HFFc6 (cell line): Measurements from ENCODE around the gene SETDB1. TPM values are rescaled to one million over a fixed set of nuclear protein-coding genes. Genes with fewer than 3 reads are reported as not detected.

Source experiments
- DNase-seq: peaks from one replicate; pipeline ENCODE4 v3.0.0-alpha.2; 2018
- H3K27ac Mint-ChIP-seq: 2 replicates; pipeline ENCODE4 v1.8.0; 2020; ENCODE audit warnings: mild to moderate bottlenecking, mixed read lengths
- H3K27me3 Mint-ChIP-seq: 2 replicates; pipeline ENCODE4 v1.8.0; 2021; ENCODE audit warnings: mild to moderate bottlenecking, moderate library complexity, mixed read lengths; ENCODE audit not compliant: insufficient read depth
- H3K36me3 Mint-ChIP-seq: 2 replicates; pipeline ENCODE4 v1.8.0; 2021; ENCODE audit warnings: low read depth, mixed read lengths
- H3K4me1 Mint-ChIP-seq: 2 replicates; pipeline ENCODE4 v1.8.0; 2020; ENCODE audit warnings: low read depth, mixed read lengths
- H3K4me3 Mint-ChIP-seq: 2 replicates; pipeline ENCODE4 v1.8.0; 2020; ENCODE audit warnings: mild to moderate bottlenecking, moderate library complexity, mixed read lengths
- H3K9me3 Mint-ChIP-seq: 2 replicates; pipeline ENCODE4 v1.8.0; 2020; ENCODE audit warnings: mild to moderate bottlenecking, mixed read lengths
- total RNA-seq, 6 experiments: library from RNA; stranded (reverse); fragmentation: NEBNext Ultra II Directional; extraction: Animal tissue kit (Norgen Biotek cat#: 25700); gene quantifications; 2 replicates in 1 of 6; 3 replicates in 5 of 6; pipeline ENCODE4 v1.2.3, GENCODE V29; 2021
- TF ChIP-seq, protein P1 (sequence below): fragments of 200-600 bp; sonication (generic); IDR thresholded peaks from 2 replicates; pipeline ENCODE4 v1.5.0; 2021; ENCODE audit warnings: antibody characterized with exemption, mild to moderate bottlenecking

SETDB1 gene
- total RNA-seq, 6 experiments from 2014 or later, result 21.0 to 25.7 (median 23.4) TPM

DNA sequence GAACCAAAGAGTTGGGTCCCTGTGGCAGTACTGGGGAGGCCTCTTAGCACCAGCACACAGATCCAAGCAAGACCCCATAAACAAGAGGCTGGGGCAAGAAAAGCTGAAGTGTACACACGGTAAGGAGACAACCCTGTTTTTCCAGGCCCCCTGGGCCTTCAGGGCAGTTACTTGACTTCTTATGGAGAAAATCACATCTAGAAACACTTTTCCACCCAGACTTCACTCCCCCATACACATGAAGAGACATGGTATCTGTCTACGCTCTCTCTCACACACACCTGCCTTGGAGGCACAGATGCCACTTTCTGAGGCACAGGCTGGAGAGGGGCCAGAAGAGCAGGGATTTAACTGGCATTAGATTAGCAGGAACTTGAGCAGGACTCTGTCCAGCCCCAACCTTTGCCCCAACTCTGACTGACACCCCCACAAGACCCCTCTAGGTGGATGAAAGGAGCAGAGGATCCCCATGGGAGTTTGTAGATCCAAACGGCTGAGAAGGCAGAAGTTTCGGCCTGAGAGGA is 46.3 kb downstream of the SETDB1 start:
- Mint-ChIP-seq H3K9me3 (no peaks in the 10 kb centered on the region), H3K4me1 (peaks cover 48% of the 10 kb centered on the region), H3K27me3 (peaks cover 5% of the 10 kb centered on the region; the same call in 1 of the 2 replicates), H3K27ac (peak overlapping the region; percentile 73), H3K36me3 (peaks cover 12% of the 10 kb centered on the region), H3K4me3 (peak overlapping the region; percentile 91)
- no peak for DNase-seq
- TF ChIP-seq, protein P1, sequence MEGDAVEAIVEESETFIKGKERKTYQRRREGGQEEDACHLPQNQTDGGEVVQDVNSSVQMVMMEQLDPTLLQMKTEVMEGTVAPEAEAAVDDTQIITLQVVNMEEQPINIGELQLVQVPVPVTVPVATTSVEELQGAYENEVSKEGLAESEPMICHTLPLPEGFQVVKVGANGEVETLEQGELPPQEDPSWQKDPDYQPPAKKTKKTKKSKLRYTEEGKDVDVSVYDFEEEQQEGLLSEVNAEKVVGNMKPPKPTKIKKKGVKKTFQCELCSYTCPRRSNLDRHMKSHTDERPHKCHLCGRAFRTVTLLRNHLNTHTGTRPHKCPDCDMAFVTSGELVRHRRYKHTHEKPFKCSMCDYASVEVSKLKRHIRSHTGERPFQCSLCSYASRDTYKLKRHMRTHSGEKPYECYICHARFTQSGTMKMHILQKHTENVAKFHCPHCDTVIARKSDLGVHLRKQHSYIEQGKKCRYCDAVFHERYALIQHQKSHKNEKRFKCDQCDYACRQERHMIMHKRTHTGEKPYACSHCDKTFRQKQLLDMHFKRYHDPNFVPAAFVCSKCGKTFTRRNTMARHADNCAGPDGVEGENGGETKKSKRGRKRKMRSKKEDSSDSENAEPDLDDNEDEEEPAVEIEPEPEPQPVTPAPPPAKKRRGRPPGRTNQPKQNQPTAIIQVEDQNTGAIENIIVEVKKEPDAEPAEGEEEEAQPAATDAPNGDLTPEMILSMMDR, result peak; percentile 19; the same call in 1 of the 2 replicates

DNA sequence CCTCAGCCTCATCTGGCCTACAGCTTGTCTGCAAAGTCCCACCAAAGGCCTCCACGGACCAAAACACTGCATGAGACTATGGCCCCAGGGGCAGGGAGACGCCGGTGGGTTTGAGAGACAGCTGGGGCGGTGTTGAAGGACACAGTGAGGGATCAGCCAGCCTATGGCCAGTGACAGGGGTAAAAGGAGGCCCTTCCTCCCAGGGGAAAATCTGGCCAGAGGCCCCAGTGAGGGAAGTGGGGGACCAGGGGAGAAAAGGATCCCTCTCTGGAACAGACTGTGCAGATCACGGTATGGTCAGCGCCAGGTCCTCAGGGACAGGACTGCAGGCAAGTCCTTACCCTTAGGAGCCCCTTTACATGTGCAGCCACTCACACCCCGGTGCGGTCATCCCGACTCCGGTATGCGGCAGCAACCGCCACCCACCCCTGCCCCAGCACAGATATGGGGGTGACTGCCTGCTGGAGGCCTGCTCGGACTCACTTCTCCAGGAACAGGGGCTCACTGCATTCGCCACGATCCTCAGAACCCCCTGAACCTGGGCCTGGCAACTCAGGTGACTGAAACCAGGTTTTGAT is 47.2 kb downstream of the SETDB1 start:
- DNase-seq, result no peak

DNA sequence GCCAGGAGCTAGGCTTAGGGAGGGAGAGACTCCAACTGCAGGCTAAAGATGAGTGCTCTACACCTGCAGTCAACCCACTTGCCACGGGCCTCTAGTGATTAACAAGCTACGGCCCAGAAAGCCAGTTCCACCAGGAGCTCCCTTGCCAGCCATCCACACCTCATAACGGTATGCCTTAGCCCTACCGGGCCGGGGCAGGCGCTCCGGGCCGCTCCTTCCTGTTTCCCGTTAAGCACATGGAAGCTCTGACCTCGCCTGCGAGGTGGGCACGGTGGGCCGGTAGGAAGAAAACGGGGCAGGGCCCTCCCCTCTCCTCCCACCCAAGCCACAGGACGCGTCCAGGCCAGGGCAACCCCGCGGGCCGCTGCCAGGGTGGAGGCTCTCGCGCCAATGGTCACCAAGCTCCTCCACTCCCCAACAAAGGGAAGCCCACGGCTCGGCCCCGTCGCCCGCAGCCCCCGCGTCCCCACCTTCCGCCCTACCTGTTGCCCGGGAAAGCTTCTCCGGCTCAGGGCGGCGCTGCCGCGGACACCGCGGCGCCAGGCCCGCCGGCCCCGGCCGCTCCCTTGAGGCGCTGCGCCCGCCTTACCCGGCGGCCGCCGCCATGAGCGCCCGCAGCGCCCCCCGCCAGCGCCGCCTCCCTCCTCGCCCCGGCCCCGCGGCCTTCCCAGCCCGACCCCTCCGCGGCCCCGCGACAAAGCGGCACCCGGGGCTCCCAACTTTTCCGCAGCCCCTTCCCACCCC is 47.8 kb downstream of the SETDB1 start:
- Mint-ChIP-seq H3K4me3 (peak overlapping the region; percentile 91), H3K36me3 (peaks cover under 1% of the 10 kb centered on the region; the same call in 1 of the 2 replicates), H3K9me3 (no peaks in the 10 kb centered on the region), H3K27ac (peak overlapping the region; percentile 73), H3K27me3 (peaks cover 5% of the 10 kb centered on the region; the same call in 1 of the 2 replicates), H3K4me1 (peaks cover 58% of the 10 kb centered on the region)
- DNase-seq, result no peak
- TF ChIP-seq, protein P1, result no peak

More for the DNA sequence above, 47.2 kb downstream of the SETDB1 start:
- Mint-ChIP-seq H3K4me1 (peaks cover 55% of the 10 kb centered on the region), H3K36me3 (peaks cover 4% of the 10 kb centered on the region; the same call in 1 of the 2 replicates), H3K27me3 (peaks cover 5% of the 10 kb centered on the region; the same call in 1 of the 2 replicates), H3K4me3 (peak overlapping the region; percentile 91), H3K27ac (peak overlapping the region; percentile 73), H3K9me3 (no peaks in the 10 kb centered on the region)
- TF ChIP-seq, protein P1, result no peak

DNA sequence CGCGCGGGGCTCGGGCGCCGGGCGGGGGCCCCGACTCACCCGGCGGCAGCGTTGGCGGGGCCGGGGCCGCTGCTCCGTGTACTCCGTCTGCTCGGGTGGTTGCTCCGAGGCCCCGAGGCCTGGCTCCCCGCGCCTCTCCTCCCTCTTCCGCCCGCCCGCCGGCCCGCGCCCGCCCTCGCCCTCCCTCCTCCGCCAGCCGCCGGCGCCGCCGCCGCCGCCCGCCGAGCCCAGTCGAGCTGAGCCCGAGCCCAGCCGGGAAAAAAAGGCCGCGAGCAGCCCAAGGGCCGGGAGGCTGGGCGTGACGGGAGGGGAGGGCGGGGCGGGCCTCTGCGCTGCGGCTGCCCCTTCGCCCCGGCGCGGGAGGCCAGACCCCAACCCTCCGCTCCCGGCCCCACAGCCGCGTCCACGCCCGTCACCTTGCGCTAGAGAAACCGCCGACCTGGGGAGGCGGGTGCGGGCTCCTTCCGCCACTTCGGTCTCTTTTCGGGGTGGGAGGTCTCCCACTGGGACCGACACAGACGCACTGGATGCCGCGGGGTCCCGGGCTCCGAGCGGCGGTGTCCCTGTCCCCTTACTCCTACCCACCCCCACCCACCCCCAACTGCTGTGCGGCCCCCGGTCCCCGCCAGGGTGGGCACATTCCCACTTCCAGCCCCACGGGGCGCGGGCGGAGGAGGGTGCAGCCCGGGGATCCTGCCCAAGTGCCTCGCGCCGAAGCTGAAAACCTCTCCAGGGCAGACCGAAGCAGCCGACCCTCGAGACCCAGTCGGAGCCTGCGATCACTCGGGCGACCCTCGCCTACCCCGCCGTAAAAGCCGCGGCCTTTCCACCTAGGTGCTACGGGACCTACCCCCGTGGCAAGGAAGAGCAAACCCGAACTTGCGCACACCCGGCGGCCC is 48.7 kb downstream of the SETDB1 start, which contains the start of gene CERS2:
TSS of gene CERS2 (minus strand) at position 256 of the 899 bp plus-strand sequence. CDS start 5,745 bp downstream, outside the sequence.
- H3K9me3 Mint-ChIP-seq, result no peaks in the 10 kb centered on the region
- TF ChIP-seq, protein P1, result no peak
- H3K4me3 Mint-ChIP-seq, result peak within 1 kb of the TSS; percentile 91
- H3K27me3 Mint-ChIP-seq, result peaks cover 5% of the 10 kb centered on the region; the same call in 1 of the 2 replicates
- peak; percentile 72 for DNase-seq
- H3K36me3 Mint-ChIP-seq, result no peaks in the 10 kb centered on the region
- H3K27ac Mint-ChIP-seq, result peak within 1 kb of the TSS; percentile 73
- peaks cover 58% of the 10 kb centered on the region for H3K4me1 Mint-ChIP-seq

DNA sequence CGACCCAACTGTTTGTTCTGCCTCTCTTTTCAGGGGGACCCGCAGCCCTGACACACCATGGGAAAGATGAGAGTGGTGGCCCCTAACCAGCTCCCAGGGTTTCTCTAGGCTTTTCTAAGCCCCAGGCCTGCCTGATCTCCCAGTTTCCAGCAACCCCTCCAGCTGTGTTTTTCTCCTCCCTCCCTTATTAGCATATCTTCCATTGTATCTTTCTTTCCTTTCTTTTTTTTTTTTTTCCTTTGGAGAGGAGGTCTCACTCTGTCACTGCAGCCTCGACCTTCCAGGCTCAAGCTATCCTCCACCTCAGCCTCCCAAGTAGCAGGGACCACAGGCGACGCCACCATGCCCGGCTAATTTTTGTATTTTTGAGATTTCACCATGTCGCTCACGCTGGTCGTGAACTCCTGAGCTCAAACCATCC is 50.2 kb downstream of the SETDB1 start:
- H3K4me1 Mint-ChIP-seq, result peaks cover 51% of the 10 kb centered on the region
- peaks cover 2% of the 10 kb centered on the region; the same call in 1 of the 2 replicates for H3K27me3 Mint-ChIP-seq
- no peaks in the 10 kb centered on the region for H3K9me3 Mint-ChIP-seq
- H3K27ac Mint-ChIP-seq, result peak overlapping the region; percentile 94
- TF ChIP-seq, protein P1, result no peak
- DNase-seq, result no peak
- peak overlapping the region; percentile 5; the same call in 1 of the 2 replicates for H3K4me3 Mint-ChIP-seq
- H3K36me3 Mint-ChIP-seq, result no peaks in the 10 kb centered on the region
